Measurements from ENCODE around the gene NPR2. TPM values are rescaled to one million over a fixed set of nuclear protein-coding genes. Genes with fewer than 3 reads are reported as not detected.

Gene NPR2
- total and polyA plus RNA-seq, 2 of the 13 experiments (the other 11 are each of a cell fraction or from before 2014, with no cell fraction given): 7.4 to 9.4 TPM

DNA sequence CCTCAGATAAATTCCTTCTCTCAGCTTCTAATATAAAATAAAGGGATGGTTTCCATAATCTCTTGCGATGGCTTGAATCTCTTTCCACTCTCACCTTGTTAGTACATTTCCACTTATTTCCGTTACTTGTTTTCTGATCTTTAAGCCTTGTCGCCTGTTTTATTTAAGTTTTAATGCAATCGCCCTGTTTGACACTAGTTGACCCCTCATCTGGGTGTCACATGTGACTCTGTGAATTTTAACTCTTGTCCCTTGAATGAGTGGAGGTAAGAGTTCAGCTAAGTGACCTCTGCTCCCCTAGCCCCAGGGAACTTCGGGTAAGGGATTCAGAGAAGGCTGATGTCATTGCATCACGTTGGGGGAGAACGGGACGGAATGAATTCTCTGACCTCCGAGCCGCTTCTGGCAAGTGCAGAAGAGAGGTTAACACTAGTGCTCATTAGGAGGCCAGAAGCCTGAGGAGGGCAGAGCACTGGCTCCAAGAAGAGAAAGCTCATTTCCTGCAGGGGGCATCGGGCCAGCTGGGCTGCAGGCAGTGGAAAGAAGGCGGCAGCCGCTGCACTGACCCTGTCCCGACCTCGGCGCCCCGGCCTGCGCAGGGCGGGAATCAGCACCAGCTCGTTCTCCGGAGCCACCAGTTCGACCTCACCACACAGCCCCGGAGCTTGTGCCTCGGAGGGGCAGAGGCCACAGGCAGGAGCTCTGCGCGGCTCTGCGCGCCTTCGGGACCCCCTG is 22.9 kb downstream of the NPR2 start (continued):
- TF ChIP-seq, protein P1, sequence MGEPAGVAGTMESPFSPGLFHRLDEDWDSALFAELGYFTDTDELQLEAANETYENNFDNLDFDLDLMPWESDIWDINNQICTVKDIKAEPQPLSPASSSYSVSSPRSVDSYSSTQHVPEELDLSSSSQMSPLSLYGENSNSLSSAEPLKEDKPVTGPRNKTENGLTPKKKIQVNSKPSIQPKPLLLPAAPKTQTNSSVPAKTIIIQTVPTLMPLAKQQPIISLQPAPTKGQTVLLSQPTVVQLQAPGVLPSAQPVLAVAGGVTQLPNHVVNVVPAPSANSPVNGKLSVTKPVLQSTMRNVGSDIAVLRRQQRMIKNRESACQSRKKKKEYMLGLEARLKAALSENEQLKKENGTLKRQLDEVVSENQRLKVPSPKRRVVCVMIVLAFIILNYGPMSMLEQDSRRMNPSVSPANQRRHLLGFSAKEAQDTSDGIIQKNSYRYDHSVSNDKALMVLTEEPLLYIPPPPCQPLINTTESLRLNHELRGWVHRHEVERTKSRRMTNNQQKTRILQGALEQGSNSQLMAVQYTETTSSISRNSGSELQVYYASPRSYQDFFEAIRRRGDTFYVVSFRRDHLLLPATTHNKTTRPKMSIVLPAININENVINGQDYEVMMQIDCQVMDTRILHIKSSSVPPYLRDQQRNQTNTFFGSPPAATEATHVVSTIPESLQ (CRISPR knock-in tag; conservative IDR thresholded peaks at IDR 0.05): no peak
- TF ChIP-seq, protein P2, sequence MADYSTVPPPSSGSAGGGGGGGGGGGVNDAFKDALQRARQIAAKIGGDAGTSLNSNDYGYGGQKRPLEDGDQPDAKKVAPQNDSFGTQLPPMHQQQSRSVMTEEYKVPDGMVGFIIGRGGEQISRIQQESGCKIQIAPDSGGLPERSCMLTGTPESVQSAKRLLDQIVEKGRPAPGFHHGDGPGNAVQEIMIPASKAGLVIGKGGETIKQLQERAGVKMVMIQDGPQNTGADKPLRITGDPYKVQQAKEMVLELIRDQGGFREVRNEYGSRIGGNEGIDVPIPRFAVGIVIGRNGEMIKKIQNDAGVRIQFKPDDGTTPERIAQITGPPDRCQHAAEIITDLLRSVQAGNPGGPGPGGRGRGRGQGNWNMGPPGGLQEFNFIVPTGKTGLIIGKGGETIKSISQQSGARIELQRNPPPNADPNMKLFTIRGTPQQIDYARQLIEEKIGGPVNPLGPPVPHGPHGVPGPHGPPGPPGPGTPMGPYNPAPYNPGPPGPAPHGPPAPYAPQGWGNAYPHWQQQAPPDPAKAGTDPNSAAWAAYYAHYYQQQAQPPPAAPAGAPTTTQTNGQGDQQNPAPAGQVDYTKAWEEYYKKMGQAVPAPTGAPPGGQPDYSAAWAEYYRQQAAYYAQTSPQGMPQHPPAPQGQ (CRISPR knock-in tag; IDR thresholded peaks at IDR 0.05; ENCODE audit: borderline replicate concordance): 0 out of 2 replicates have a peak, but pooled peaks have one; percentile 54
- no peak for TF ChIP-seq ZNF556 (CRISPR knock-in tag; IDR thresholded peaks at IDR 0.05; ENCODE audit: borderline replicate concordance)
- TF ChIP-seq, protein P3, sequence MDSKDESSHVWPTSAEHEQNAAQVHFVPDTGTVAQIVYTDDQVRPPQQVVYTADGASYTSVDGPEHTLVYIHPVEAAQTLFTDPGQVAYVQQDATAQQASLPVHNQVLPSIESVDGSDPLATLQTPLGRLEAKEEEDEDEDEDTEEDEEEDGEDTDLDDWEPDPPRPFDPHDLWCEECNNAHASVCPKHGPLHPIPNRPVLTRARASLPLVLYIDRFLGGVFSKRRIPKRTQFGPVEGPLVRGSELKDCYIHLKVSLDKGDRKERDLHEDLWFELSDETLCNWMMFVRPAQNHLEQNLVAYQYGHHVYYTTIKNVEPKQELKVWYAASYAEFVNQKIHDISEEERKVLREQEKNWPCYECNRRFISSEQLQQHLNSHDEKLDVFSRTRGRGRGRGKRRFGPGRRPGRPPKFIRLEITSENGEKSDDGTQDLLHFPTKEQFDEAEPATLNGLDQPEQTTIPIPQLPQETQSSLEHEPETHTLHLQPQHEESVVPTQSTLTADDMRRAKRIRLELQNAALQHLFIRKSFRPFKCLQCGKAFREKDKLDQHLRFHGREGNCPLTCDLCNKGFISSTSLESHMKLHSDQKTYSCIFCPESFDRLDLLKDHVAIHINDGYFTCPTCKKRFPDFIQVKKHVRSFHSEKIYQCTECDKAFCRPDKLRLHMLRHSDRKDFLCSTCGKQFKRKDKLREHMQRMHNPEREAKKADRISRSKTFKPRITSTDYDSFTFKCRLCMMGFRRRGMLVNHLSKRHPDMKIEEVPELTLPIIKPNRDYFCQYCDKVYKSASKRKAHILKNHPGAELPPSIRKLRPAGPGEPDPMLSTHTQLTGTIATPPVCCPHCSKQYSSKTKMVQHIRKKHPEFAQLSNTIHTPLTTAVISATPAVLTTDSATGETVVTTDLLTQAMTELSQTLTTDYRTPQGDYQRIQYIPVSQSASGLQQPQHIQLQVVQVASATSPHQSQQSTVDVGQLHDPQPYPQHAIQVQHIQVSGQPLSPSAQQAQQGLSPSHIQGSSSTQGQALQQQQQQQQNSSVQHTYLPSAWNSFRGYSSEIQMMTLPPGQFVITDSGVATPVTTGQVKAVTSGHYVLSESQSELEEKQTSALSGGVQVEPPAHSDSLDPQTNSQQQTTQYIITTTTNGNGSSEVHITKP (CRISPR knock-in tag; IDR thresholded peaks at IDR 0.05; ENCODE audit: low read depth): no peak
- no peak for TF ChIP-seq HNRNPUL1 (IDR thresholded peaks at IDR 0.05; ENCODE audit: low read depth, low read length)
- 0 out of 2 replicates have a peak, but pooled peaks have one; percentile 47 for TF ChIP-seq SMAD9 (CRISPR knock-in tag; IDR thresholded peaks at IDR 0.05)
- no peak for TF ChIP-seq POLR2AphosphoS2 (IDR thresholded peaks at IDR 0.05; ENCODE audit: low read depth, low read length)
- TF ChIP-seq NPAS2 (CRISPR knock-in tag; IDR thresholded peaks at IDR 0.05; ENCODE audit: borderline replicate concordance): no peak
- TF ChIP-seq, protein P4, sequence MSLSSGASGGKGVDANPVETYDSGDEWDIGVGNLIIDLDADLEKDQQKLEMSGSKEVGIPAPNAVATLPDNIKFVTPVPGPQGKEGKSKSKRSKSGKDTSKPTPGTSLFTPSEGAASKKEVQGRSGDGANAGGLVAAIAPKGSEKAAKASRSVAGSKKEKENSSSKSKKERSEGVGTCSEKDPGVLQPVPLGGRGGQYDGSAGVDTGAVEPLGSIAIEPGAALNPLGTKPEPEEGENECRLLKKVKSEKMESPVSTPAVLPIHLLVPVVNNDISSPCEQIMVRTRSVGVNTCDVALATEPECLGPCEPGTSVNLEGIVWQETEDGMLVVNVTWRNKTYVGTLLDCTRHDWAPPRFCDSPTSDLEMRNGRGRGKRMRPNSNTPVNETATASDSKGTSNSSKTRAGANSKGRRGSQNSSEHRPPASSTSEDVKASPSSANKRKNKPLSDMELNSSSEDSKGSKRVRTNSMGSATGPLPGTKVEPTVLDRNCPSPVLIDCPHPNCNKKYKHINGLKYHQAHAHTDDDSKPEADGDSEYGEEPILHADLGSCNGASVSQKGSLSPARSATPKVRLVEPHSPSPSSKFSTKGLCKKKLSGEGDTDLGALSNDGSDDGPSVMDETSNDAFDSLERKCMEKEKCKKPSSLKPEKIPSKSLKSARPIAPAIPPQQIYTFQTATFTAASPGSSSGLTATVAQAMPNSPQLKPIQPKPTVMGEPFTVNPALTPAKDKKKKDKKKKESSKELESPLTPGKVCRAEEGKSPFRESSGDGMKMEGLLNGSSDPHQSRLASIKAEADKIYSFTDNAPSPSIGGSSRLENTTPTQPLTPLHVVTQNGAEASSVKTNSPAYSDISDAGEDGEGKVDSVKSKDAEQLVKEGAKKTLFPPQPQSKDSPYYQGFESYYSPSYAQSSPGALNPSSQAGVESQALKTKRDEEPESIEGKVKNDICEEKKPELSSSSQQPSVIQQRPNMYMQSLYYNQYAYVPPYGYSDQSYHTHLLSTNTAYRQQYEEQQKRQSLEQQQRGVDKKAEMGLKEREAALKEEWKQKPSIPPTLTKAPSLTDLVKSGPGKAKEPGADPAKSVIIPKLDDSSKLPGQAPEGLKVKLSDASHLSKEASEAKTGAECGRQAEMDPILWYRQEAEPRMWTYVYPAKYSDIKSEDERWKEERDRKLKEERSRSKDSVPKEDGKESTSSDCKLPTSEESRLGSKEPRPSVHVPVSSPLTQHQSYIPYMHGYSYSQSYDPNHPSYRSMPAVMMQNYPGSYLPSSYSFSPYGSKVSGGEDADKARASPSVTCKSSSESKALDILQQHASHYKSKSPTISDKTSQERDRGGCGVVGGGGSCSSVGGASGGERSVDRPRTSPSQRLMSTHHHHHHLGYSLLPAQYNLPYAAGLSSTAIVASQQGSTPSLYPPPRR (CRISPR knock-in tag; IDR thresholded peaks at IDR 0.05; ENCODE audit: borderline replicate concordance): peak; percentile 35
- TF ChIP-seq SMAD1 (CRISPR knock-in tag; IDR thresholded peaks at IDR 0.05; ENCODE audit: borderline replicate concordance, low read depth): no peak
- 0 out of 2 replicates have a peak, but pooled peaks have one; percentile 1 for TF ChIP-seq SRF (IDR thresholded peaks at IDR 0.05; ENCODE audit: low read depth, low read length)
- TF ChIP-seq, protein P5, sequence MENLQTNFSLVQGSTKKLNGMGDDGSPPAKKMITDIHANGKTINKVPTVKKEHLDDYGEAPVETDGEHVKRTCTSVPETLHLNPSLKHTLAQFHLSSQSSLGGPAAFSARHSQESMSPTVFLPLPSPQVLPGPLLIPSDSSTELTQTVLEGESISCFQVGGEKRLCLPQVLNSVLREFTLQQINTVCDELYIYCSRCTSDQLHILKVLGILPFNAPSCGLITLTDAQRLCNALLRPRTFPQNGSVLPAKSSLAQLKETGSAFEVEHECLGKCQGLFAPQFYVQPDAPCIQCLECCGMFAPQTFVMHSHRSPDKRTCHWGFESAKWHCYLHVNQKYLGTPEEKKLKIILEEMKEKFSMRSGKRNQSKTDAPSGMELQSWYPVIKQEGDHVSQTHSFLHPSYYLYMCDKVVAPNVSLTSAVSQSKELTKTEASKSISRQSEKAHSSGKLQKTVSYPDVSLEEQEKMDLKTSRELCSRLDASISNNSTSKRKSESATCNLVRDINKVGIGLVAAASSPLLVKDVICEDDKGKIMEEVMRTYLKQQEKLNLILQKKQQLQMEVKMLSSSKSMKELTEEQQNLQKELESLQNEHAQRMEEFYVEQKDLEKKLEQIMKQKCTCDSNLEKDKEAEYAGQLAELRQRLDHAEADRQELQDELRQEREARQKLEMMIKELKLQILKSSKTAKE (CRISPR knock-in tag; IDR thresholded peaks at IDR 0.05; ENCODE audit: borderline replicate concordance): no peak
